OCI-LY1 (cell line): Measurements from ENCODE around the gene CCT4.

Experiments
- H2AFZ ChIP-seq: fragments of 200-600 bp; sonication (generic), shearing (Covaris generic); 2 replicates; pipeline ENCODE4 v1.6.0; 2014; ENCODE audit warnings: antibody characterized with exemption, mild to moderate bottlenecking, low read length
- H3F3A ChIP-seq: fragments of 200-600 bp; sonication (generic), shearing (Covaris generic); 2 replicates; pipeline ENCODE4 v1.6.0; 2014; ENCODE audit warnings: mild to moderate bottlenecking, antibody characterized with exemption, low read length, moderate library complexity; ENCODE audit not compliant: insufficient read depth
- H3K27ac ChIP-seq: fragments of 200-600 bp; sonication (generic); 2 replicates; pipeline ENCODE4 v1.5.1; 2014; ENCODE audit warnings: low read length, mixed run types, mild to moderate bottlenecking, low read depth; ENCODE audit not compliant: poor library complexity, severe bottlenecking
- H3K27me3 ChIP-seq: fragments of 200-600 bp; sonication (generic); 2 replicates; pipeline ENCODE4 v1.6.0; 2014; ENCODE audit warnings: antibody characterized with exemption, mild to moderate bottlenecking, low read length, moderate library complexity; ENCODE audit not compliant: insufficient read depth
- H3K36me3 ChIP-seq: fragments of 200-600 bp; sonication (generic); 2 replicates; pipeline ENCODE4 v1.6.1; 2014; ENCODE audit warnings: mild to moderate bottlenecking, antibody characterized with exemption, low read length, moderate library complexity, mixed read lengths; ENCODE audit not compliant: insufficient read depth
- H3K4me1 ChIP-seq: fragments of 200-600 bp; sonication (generic); 2 replicates; pipeline ENCODE4 v1.5.1; 2014; ENCODE audit warnings: mild to moderate bottlenecking, low read length, moderate library complexity; ENCODE audit not compliant: insufficient read depth, severe bottlenecking
- H3K4me2 ChIP-seq: fragments of 200-600 bp; sonication (generic), shearing (Covaris generic); 2 replicates; pipeline ENCODE4 v1.6.1; 2014; ENCODE audit warnings: low read length
- H3K4me3 ChIP-seq: fragments of 200-600 bp; sonication (generic); 2 replicates; pipeline ENCODE4 v1.5.1; 2014; ENCODE audit warnings: low read length, low read depth, mild to moderate bottlenecking, mixed read lengths; ENCODE audit not compliant: poor library complexity, severe bottlenecking
- H3K79me2 ChIP-seq: fragments of 200-600 bp; shearing (Covaris generic); 2 replicates; pipeline ENCODE4 v1.6.1; 2016; ENCODE audit warnings: mixed run types, low read length, mixed read lengths; ENCODE audit not compliant: insufficient read depth
- H3K9ac ChIP-seq: fragments of 200-600 bp; sonication (generic), shearing (Covaris generic); 2 replicates; pipeline ENCODE4 v1.6.1; 2014; ENCODE audit warnings: mild to moderate bottlenecking, low read length, mixed read lengths
- H3K9me2 ChIP-seq: fragments of 200-600 bp; sonication (generic), shearing (Covaris generic); 2 replicates; pipeline ENCODE4 v1.6.1; 2014; ENCODE audit warnings: low read depth, mild to moderate bottlenecking, low read length, mixed read lengths
- H3K9me3 ChIP-seq: fragments of 200-600 bp; shearing (Covaris generic); 2 replicates; pipeline ENCODE4 v1.6.1; 2014; ENCODE audit warnings: low read length, mixed read lengths
- H4K20me1 ChIP-seq: fragments of 200-600 bp; sonication (generic), shearing (Covaris generic); 2 replicates; pipeline ENCODE4 v1.6.0; 2016; ENCODE audit warnings: mild to moderate bottlenecking, low read length; ENCODE audit not compliant: insufficient read depth
- EZH2 ChIP-seq: fragments of 200-600 bp; sonication (generic), shearing (Covaris generic); IDR thresholded peaks from 2 replicates; pipeline ENCODE4 v1.8.0; 2017; ENCODE audit warnings: borderline replicate concordance, mixed run types, mild to moderate bottlenecking, antibody characterized with exemption, low read length, moderate library complexity, mixed read lengths
- TF ChIP-seq, protein P1 (sequence below): fragments of 200-600 bp; sonication (generic), shearing (Covaris generic); IDR thresholded peaks from 2 replicates; pipeline ENCODE4 v1.5.1; 2017; ENCODE audit warnings: mild to moderate bottlenecking, antibody characterized with exemption, low read length, moderate library complexity, mixed read lengths

CCT4 gene, protein sequence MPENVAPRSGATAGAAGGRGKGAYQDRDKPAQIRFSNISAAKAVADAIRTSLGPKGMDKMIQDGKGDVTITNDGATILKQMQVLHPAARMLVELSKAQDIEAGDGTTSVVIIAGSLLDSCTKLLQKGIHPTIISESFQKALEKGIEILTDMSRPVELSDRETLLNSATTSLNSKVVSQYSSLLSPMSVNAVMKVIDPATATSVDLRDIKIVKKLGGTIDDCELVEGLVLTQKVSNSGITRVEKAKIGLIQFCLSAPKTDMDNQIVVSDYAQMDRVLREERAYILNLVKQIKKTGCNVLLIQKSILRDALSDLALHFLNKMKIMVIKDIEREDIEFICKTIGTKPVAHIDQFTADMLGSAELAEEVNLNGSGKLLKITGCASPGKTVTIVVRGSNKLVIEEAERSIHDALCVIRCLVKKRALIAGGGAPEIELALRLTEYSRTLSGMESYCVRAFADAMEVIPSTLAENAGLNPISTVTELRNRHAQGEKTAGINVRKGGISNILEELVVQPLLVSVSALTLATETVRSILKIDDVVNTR

GRCh38 chr2:61888267-61889055 lies at the start of gene CCT4:
CCT4 (minus strand) TSS chr2:61888656; CDS start chr2:61888507, 149 bp downstream.
- peaks cover 41% of the 10 kb centered on the region for H3K79me2 ChIP-seq
- peak within 1 kb of the TSS; percentile 98 for H3K4me3 ChIP-seq
- no peaks in the 10 kb centered on the region for H3K9me2 ChIP-seq
- H3K36me3 ChIP-seq = peaks cover 46% of the 10 kb centered on the region
- H3K27ac ChIP-seq = peak within 1 kb of the TSS; percentile 71
- H3K4me1 ChIP-seq = peaks cover 30% of the 10 kb centered on the region
- no peaks in the 10 kb centered on the region for H3F3A ChIP-seq
- no peaks in the 10 kb centered on the region for H3K27me3 ChIP-seq
- TF ChIP-seq, protein P1, sequence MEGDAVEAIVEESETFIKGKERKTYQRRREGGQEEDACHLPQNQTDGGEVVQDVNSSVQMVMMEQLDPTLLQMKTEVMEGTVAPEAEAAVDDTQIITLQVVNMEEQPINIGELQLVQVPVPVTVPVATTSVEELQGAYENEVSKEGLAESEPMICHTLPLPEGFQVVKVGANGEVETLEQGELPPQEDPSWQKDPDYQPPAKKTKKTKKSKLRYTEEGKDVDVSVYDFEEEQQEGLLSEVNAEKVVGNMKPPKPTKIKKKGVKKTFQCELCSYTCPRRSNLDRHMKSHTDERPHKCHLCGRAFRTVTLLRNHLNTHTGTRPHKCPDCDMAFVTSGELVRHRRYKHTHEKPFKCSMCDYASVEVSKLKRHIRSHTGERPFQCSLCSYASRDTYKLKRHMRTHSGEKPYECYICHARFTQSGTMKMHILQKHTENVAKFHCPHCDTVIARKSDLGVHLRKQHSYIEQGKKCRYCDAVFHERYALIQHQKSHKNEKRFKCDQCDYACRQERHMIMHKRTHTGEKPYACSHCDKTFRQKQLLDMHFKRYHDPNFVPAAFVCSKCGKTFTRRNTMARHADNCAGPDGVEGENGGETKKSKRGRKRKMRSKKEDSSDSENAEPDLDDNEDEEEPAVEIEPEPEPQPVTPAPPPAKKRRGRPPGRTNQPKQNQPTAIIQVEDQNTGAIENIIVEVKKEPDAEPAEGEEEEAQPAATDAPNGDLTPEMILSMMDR = no peak
- no peak for TF ChIP-seq EZH2
- no peaks in the 10 kb centered on the region for H3K9me3 ChIP-seq
- H2AFZ ChIP-seq = 0 out of 2 replicates have a peak within 1 kb of the TSS, but pooled peaks have one; percentile 53
- peak within 1 kb of the TSS; percentile 81 for H3K4me2 ChIP-seq
- H4K20me1 ChIP-seq = 0 out of 2 replicates have a peak, but pooled peaks cover 3% of the 10 kb centered on the region
- peak within 1 kb of the TSS; percentile 99 for H3K9ac ChIP-seq

- TF ChIP-seq EZH2 = no peak
- H3K36me3 ChIP-seq = no peaks in the 10 kb centered on the region
- H4K20me1 ChIP-seq = no peaks in the 10 kb centered on the region
- no peaks in the 10 kb centered on the region for H3K9me3 ChIP-seq
- H3K27ac ChIP-seq = no peak overlapping the region
- H3K4me3 ChIP-seq = no peak overlapping the region
- no peak overlapping the region for H3K9ac ChIP-seq
- H3K9me2 ChIP-seq = no peaks in the 10 kb centered on the region
- H3K4me1 ChIP-seq = peaks cover 7% of the 10 kb centered on the region
- no peak overlapping the region for H2AFZ ChIP-seq
- H3K79me2 ChIP-seq = no peaks in the 10 kb centered on the region
- H3F3A ChIP-seq = no peaks in the 10 kb centered on the region
- no peaks in the 10 kb centered on the region for H3K27me3 ChIP-seq
- H3K4me2 ChIP-seq = no peak overlapping the region
Measured at GRCh38 chr2:61937886-61938285, 49.4 kb upstream of the CCT4 start.

GRCh38 chr2:61937098-61937497 lies 48.6 kb upstream of the CCT4 start:
- no peaks in the 10 kb centered on the region for H3K9me2 ChIP-seq
- no peaks in the 10 kb centered on the region for H3K79me2 ChIP-seq
- no peaks in the 10 kb centered on the region for H3K9me3 ChIP-seq
- H3K36me3 ChIP-seq = no peaks in the 10 kb centered on the region
- no peaks in the 10 kb centered on the region for H4K20me1 ChIP-seq
- no peak overlapping the region for H2AFZ ChIP-seq
- TF ChIP-seq EZH2 = no peak
- TF ChIP-seq, protein P1 = no peak
- H3K27ac ChIP-seq = no peak overlapping the region
- H3K4me2 ChIP-seq = no peak overlapping the region
- no peak overlapping the region for H3K4me3 ChIP-seq
- H3K9ac ChIP-seq = no peak overlapping the region
- no peaks in the 10 kb centered on the region for H3K27me3 ChIP-seq
- peaks cover 7% of the 10 kb centered on the region for H3K4me1 ChIP-seq
- H3F3A ChIP-seq = no peaks in the 10 kb centered on the region
